Measurements from ENCODE around the gene TEX36.

DNA sequence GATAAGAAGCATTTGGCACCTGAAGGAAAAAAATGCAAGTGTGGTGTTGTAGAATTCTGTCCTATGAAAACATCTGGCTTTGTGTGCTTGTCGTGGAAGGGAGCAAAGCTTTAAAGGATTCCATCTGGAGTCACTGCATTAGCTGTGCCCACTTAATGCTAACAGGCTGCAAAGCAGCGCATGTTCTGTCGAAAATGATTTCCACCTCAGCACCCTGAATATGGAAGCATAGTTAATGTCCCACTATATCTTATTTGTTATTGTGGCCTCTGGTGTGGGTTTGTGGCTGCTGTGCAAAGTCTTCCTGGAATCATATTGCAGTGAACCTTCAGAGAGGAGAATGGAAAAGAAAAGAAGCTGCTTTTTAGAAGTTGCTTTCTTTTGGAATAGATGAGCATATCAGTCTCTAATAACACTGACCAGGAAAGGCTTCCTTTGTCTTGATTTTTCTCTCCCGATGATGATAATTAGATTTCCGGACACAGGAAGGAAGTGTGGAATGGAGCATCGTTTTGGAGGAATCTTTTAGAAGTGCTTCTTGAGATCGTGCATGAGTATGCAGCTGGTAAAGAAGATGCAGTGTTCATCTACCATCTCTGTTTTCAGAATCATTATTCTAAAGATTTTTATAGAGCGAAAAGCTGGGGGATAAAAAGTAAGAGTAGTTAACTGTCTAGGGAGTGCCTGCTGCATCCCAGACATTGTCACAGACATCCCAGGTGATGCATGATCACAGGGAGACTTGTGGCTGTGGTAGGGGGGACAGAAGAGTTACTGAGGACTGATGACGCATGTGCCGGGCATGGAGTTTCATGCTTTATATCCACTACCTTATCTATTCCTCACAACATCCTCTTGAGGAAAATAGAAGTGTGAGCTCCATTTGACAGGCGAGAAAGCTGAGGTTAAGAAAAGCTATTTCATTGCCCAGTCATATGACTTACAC is 54.6 kb downstream of the TEX36 start:
- TF ChIP-seq POLR2AphosphoS5 (IDR thresholded peaks at IDR 0.05; ENCODE audit: low read depth, low read length): no peak
- no peak for TF ChIP-seq SIN3A (IDR thresholded peaks at IDR 0.05; ENCODE audit: borderline replicate concordance, insufficient read depth, low read depth, low read length)
- no peak for TF ChIP-seq CTCF (IDR thresholded peaks at IDR 0.05)
